GM12865 (cell line): ENCODE measurements around the gene TIPRL.

ENCODE experiments used
- DNase-seq: peaks from one replicate; pipeline ENCODE4 v3.0.0; 2010; ENCODE audit warnings: low read depth
- H3K4me3 ChIP-seq: 2 replicates; pipeline ENCODE4 v1.5.1; 2011; ENCODE audit warnings: mild to moderate bottlenecking, low read depth, low read length, control low read depth
- CTCF ChIP-seq: IDR thresholded peaks from 2 replicates; pipeline ENCODE4 v1.5.1; 2011; ENCODE audit warnings: low read length, control low read depth, low read depth, inconsistent platforms; ENCODE audit not compliant: insufficient read depth; ENCODE audit errors: missing control alignments

The TIPRL gene

GRCh38 chr1:168243636-168244212, 65.0 kb downstream of the TIPRL start:
- no peak for TF ChIP-seq CTCF
- no peak overlapping the region for H3K4me3 ChIP-seq
- DNase-seq = no peak

- TF ChIP-seq CTCF = no peak
- no peak for DNase-seq
- H3K4me3 ChIP-seq = no peak overlapping the region
Measured at GRCh38 chr1:168245042-168245441, 66.3 kb downstream of the TIPRL start.

DNA sequence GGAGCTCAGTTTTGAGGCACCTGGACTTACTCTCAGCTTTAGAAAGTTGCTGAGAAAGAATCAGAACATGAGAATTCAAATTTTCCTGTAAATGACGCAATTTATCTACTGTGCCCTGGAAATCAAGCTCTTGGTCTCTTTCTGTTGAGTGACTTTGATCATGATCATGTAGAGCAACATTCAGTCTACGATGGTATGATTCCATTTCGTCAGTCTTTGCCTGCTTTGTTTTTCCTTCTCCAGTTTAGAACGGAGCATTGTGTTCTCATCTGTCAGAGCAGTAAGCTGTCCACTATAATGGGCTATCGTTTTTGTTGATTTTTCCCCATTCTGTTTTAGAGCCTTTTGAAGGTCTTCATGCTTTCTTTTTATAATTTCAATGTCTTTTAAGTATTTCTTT, 67.7 kb downstream of the TIPRL start:
- H3K4me3 ChIP-seq = no peak overlapping the region
- no peak for TF ChIP-seq CTCF

More for the DNA sequence above, 67.7 kb downstream of the TIPRL start:
- DNase-seq = no peak
